Fibroblast of lung (primary cell): ENCODE results near the gene CST7. TPM values are rescaled to one million over a fixed set of nuclear protein-coding genes. Genes with fewer than 3 reads are reported as not detected.

Experiments
- DNase-seq, 2 donors: peaks; one replicate each; pipeline versions ENCODE4 v3.0.0 to v3.0.0-alpha.2; 2010; ENCODE audit warnings: low read depth in 2 of 2
- H2AFZ ChIP-seq: 2 replicates; pipeline ENCODE4 v1.5.1; 2012; ENCODE audit warnings: low read length, control low read depth, inconsistent platforms
- H3K27ac ChIP-seq: 2 replicates; pipeline ENCODE4 v1.5.1; 2011; ENCODE audit warnings: low read length, control low read depth; ENCODE audit not compliant: insufficient read depth
- H3K27me3 ChIP-seq: 2 replicates; pipeline ENCODE4 v1.5.1; 2011; ENCODE audit warnings: mild to moderate bottlenecking, low read length; ENCODE audit not compliant: control insufficient read depth, insufficient read depth
- H3K36me3 ChIP-seq: 2 replicates; pipeline ENCODE4 v1.5.1; 2011; ENCODE audit warnings: low read length; ENCODE audit not compliant: control insufficient read depth, insufficient read depth
- H3K4me1 ChIP-seq: 2 replicates; pipeline ENCODE4 v1.5.1; 2011; ENCODE audit warnings: low read length; ENCODE audit not compliant: control insufficient read depth, insufficient read depth; ENCODE audit errors: extremely low read depth
- H3K4me2 ChIP-seq: 2 replicates; pipeline ENCODE4 v1.5.1; 2011; ENCODE audit warnings: low read length, control low read depth; ENCODE audit not compliant: insufficient read depth; ENCODE audit errors: extremely low read depth
- H3K4me3 ChIP-seq, 4 experiments: fragments of 200-600 bp in 1 of 4; sonication (generic) in 1 of 4; replicated peaks in 1 of 4; 2 replicates each; pipeline ENCODE4 v1.5.1; 2011 to 2016; ENCODE audit warnings: low read length in 4 of 4, low read depth in 3 of 4, mild to moderate bottlenecking in 3 of 4, control low read depth in 2 of 4, inconsistent platforms in 1 of 4, mixed read lengths in 1 of 4; ENCODE audit not compliant: insufficient read depth in 1 of 4; ENCODE audit errors: control extremely low read depth in 1 of 4
- H3K79me2 ChIP-seq: 2 replicates; pipeline ENCODE4 v1.5.1; 2012; ENCODE audit warnings: mild to moderate bottlenecking, low read length, inconsistent platforms; ENCODE audit not compliant: control insufficient read depth, insufficient read depth
- H3K9ac ChIP-seq: 2 replicates; pipeline ENCODE4 v1.5.1; 2011; ENCODE audit warnings: mild to moderate bottlenecking, low read length, control low read depth; ENCODE audit not compliant: insufficient read depth
- H3K9me3 ChIP-seq: 2 replicates; pipeline ENCODE4 v1.5.1; 2012; ENCODE audit warnings: low read depth, low read length; ENCODE audit not compliant: control insufficient read depth, insufficient read depth
- H4K20me1 ChIP-seq: 2 replicates; pipeline ENCODE4 v1.5.1; 2011; ENCODE audit warnings: low read length; ENCODE audit not compliant: control insufficient read depth, insufficient read depth; ENCODE audit errors: extremely low read depth
- CTCF ChIP-seq, 2 donors: IDR thresholded peaks in 1 of 2; conservative IDR thresholded peaks in 1 of 2; 1 replicate in 1 of 2; 2 replicates in 1 of 2; pipeline ENCODE4 v1.5.1; 2011 to 2012; ENCODE audit warnings: low read length in 2 of 2, control low read depth in 1 of 2, inconsistent platforms in 1 of 2, low read depth in 1 of 2, mild to moderate bottlenecking in 1 of 2
- EZH2 ChIP-seq: IDR thresholded peaks from 2 replicates; pipeline ENCODE4 v1.5.1; 2012; ENCODE audit warnings: low read length, control low read depth, mild to moderate bottlenecking; ENCODE audit errors: missing control alignments
- polyA plus RNA-seq, 2 donors: library from polyadenylated mRNA; depleted of rRNA in 1 of 2; stranded (reverse) in 1 of 2; unstranded in 1 of 2; fragments of >200 nt; gene quantifications; 2 replicates each; pipeline ENCODE4 v1.2.1, GENCODE V29; 2011 to 2012; ENCODE audit warnings: missing spikeins in 1 of 2
- total RNA-seq: library from RNA; depleted of rRNA; stranded (reverse); fragments of >200 nt; gene quantifications from 2 replicates; pipeline ENCODE4 v1.2.1, GENCODE V29; 2014

The CST7 gene
- total and polyA plus RNA-seq, 2 donors (not counting 1 experiment from before 2014, with no cell fraction given), result not detected

- Histone ChIP-seq H3K79me2 (no peaks in the 10 kb centered on the region), H4K20me1 (no peaks in the 10 kb centered on the region), H3K27me3 (peaks cover 4% of the 10 kb centered on the region), H2AFZ (no peak overlapping the region), H3K36me3 (no peaks in the 10 kb centered on the region), H3K4me1 (no peaks in the 10 kb centered on the region), H3K27ac (no peak overlapping the region), H3K9me3 (no peaks in the 10 kb centered on the region), H3K9ac (no peak overlapping the region), H3K4me2 (no peak overlapping the region), H3K4me3 (no peak overlapping the region)
- TF ChIP-seq EZH2 (no peak), CTCF (conservative IDR thresholded peaks at IDR 0.05 in 1 of 2, IDR thresholded peaks at IDR 0.05 in 1 of 2; ENCODE audit: low read depth in 1 of 2, low read length in 2 of 2) (no peak)
- DNase-seq, result no peak
Measured at GRCh38 chr20:25006431-25007167, 57.5 kb downstream of the CST7 start.

- H3K27ac ChIP-seq, result no peak overlapping the region
- H3K9ac ChIP-seq, result no peak overlapping the region
- no peak overlapping the region for H3K4me3 ChIP-seq
- H3K9me3 ChIP-seq, result no peaks in the 10 kb centered on the region
- H2AFZ ChIP-seq, result no peak overlapping the region
- no peaks in the 10 kb centered on the region for H3K79me2 ChIP-seq
- no peaks in the 10 kb centered on the region for H3K36me3 ChIP-seq
- no peaks in the 10 kb centered on the region for H3K4me1 ChIP-seq
- no peak for DNase-seq
- H4K20me1 ChIP-seq, result no peaks in the 10 kb centered on the region
- no peak overlapping the region for H3K4me2 ChIP-seq
- peaks cover 4% of the 10 kb centered on the region for H3K27me3 ChIP-seq
- no peak for TF ChIP-seq CTCF (conservative IDR thresholded peaks at IDR 0.05 in 1 of 2, IDR thresholded peaks at IDR 0.05 in 1 of 2; ENCODE audit: low read depth in 1 of 2, low read length in 2 of 2)
- no peak for TF ChIP-seq EZH2
Measured at GRCh38 chr20:25007491-25008305, 58.6 kb downstream of the CST7 start.

- H4K20me1 ChIP-seq, result no peaks in the 10 kb centered on the region
- no peak overlapping the region for H3K4me2 ChIP-seq
- H3K4me3 ChIP-seq, result no peak overlapping the region
- no peaks in the 10 kb centered on the region for H3K4me1 ChIP-seq
- peaks cover 4% of the 10 kb centered on the region for H3K27me3 ChIP-seq
- no peak overlapping the region for H3K27ac ChIP-seq
- TF ChIP-seq EZH2 (no peak), CTCF (conservative IDR thresholded peaks at IDR 0.05 in 1 of 2, IDR thresholded peaks at IDR 0.05 in 1 of 2; ENCODE audit: low read depth in 1 of 2, low read length in 2 of 2) (no peak)
- H3K9me3 ChIP-seq, result no peaks in the 10 kb centered on the region
- H3K79me2 ChIP-seq, result no peaks in the 10 kb centered on the region
- no peak overlapping the region for H3K9ac ChIP-seq
- no peak for DNase-seq
- H2AFZ ChIP-seq, result no peak overlapping the region
- no peaks in the 10 kb centered on the region for H3K36me3 ChIP-seq
Measured at GRCh38 chr20:25008388-25009217, 59.5 kb downstream of the CST7 start.
